Eye (tissue), 1 donor: Measurements from ENCODE around the gene MSRB1.
"Not testable (repeated sequence)": the region's sequence is repeated elsewhere in the genome, so short reads cannot be mapped to it uniquely, and the experiment has no call there.

ENCODE experiments used
- DNase-seq: peaks from one replicate; pipeline ENCODE4 v3.0.0-alpha.2; 2015

MSRB1 gene

DNA sequence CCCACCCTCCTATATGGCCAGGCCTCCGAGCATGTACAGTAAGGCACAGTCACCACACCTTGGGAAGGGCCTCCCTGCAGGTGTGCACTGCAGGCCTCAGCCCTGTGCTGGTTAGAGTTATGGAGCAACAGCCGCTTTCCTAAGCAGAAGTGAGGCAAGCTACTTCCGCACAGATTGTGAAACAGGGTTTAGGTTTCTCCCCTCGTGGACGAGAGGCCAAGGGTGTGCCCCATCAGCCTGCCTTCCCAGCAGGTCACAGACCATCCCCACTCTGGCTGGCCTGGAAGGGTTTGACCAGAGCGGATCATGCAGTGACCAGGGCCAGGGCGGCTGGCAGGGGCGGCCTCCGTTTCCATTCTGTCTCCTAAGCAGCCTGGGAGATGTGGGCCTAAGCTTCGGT is 4.7 kb downstream of the MSRB1 start:
- DNase-seq, result no peak

DNA sequence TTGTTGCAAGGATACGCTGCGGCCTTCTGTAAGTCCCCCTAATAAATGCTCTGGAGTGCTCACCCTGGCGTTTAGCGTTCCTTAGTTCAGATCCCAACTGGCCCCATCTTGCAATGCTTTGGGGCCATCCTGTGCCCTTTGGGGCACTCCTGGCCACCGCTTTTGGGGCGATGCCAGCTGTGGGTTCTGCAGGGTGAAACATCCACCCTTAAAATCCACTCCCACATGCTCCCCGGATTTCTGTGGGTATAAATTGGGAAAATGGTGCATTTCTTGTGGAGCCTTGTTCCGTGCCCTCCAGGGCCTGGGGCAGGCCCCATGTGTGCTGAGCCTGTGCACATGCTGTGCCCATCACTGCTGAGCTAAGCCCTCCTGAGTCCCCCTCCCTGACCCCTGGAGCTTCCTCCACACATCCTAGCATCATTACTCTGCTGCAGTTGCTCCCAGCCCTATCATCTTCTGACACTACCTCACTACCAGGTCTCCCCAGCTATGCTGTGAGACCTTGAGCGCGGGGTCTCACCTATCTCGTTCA is 6.0 kb downstream of the MSRB1 start:
- no peak for DNase-seq

DNA sequence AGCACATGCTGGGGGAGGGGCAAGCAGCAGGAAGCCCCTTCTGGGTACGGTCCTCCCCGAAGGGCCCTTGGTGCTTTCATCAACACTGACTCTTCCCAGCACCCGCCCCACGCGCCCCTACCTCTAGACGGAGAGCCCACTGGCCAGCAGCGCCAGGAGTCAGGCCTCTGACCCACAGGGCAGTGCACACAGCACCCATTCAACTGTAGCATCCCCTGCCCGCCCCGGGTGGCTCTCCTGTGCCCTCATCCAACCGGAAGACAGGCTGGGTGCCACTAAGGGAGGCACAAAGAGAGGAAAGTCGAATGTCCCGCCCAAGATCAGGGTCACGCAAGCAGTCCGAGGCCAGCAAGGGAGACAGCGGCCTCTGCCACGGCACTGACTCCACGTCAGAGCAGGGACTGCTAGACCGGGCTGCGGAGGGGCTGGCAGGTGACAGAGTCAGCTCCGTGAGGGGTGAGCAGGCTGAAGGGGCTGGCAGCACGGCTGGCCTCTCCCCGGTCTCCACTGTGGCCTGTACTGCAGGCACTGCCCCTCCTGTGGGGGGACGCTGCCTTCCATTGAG is 9.8 kb downstream of the MSRB1 start:
- no peak for DNase-seq

DNA sequence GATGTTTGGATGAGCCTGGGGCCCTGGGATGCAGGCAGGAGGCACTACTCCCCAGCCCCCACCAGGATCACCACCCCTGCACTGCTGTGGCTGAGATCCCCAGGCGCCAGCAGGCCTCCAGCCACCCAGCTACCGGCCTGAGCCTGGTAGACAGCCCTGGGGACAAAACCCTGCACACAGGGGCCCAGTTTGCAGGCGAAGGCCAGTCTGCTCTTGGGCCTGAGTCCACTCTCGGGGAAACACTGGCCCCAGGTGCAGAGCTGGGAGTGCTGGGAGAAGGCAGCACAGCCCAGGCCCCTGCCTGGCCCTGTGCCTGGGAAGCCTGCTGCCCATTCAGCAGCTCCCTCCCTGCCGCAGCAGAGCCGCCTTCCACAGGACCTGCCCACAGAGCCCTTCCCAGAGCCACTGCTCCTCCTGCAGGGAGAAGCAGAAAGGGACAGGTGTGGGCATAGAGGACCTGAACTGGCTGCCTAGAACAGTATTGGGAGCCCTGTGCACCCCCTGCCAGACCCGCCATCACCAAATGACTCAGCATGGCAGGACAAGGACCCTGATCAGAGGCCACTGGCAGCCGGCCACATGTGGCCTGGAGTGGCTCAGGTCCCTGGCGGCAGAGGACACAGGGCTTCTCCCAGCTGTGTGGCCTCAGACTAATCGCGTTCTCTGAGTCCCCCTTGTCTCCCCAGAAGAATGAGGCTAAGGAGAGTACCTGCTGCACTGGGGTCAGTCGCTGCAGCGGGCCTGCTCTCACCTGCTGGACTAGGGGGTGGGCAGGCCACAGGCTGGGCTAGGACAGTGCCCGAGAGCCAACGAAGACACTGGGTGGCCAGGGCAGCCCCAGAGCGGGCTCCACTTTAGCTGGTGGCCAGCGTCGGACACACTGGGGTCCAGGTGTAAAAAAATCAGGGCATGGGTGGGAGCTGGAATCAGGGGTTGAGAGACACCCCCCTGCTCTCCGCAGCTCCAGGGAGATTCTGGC is 10.7 kb downstream of the MSRB1 start:
- DNase-seq, result no peak

DNA sequence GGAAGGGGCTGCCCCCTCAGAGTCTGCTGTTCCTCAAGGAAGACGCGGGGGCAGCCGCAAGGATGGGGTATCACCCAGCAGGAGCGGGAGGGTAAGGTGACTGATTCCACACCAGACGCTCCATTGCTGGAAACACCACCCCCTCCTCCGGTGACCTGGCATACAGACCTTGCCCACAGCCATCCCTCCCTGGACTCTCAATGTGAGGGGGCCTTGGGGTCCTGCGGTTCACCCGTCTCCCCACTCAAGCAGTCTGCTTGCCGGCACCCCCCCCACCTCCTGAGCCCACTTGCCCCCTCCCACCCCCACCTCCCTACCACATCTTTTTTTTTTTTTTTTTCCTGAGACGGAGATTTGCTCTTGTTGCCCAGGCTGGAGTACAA is 12.7 kb downstream of the MSRB1 start:
- DNase-seq, result no peak

DNA sequence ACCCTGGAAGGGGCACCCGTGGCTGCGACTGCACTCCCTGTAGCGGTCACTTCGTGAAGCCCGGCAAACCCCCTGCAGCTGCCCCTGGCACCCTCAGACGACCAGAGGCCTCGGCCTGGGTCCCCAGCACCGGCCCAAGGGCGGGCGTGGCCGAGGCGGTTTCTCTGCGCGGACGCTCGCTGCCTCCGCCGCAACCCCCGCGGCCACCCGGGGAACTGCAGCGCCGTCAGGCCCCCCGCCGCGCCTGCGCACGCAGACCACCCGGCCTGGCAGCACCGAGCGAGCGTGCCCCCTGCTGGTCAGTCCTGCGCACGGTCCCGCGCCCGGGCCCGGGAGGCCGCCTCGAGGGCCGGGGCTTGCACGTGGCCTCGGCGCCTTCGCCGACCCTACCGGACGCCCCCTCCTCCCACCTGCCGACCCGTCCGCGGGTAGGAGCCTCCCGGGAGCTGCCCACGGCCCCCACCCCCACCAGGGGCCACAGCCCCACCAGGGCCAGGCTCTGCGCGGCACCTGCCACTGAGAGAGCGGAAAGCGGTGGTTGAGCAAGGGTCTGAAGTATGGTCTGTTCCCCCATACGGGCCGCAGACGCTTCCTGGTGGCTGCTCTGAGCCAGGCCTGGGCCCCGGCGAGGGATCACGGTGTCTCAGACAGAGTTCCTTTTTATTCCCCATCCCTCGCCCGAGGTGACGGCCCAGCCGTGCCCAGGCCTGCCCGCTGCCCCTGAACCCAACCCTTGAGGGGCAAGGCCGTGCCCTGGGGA is 13.2 kb downstream of the MSRB1 start:
- DNase-seq, result peak; percentile 95

DNA sequence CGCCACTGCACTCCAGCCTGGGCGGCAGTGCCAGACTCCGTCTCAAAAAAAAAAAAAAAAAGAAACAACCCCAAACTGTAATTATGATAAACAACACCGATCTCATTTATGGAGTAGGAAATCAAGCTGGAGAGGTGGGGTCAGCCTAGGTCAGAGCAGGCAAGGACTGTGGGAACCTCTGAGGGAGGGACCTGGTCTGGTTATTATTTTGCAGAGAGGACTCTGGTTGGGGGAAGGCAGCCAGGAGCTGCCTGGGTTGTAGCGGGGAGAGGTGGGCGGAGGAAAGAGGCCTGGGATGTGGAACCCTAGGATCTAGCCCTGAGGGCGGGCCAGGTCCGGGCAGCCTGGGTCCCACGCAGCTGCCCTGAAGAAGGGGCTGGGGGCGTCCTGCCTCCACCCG is 13.9 kb downstream of the MSRB1 start:
- DNase-seq, result peak; percentile 60

DNA sequence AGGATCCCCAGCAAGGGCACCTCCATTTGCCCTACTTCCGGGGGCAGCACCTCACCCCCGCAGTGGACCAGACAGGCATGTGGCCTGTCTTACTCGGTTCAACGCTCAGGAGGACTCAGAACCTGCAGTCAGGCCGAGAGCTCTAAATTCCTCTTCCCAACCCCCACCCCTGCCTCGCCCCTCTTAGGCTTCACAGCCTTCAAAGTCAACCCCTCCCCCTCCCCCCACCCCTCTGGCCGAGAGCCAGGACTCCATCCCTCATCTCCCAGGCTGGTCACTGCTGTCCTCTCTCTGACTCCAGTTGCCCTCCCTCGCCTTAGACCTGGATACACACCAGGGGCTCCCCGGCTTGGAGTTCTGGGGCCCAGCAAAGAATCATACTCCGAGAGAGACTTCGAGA is 16.7 kb downstream of the MSRB1 start:
- no peak for DNase-seq

DNA sequence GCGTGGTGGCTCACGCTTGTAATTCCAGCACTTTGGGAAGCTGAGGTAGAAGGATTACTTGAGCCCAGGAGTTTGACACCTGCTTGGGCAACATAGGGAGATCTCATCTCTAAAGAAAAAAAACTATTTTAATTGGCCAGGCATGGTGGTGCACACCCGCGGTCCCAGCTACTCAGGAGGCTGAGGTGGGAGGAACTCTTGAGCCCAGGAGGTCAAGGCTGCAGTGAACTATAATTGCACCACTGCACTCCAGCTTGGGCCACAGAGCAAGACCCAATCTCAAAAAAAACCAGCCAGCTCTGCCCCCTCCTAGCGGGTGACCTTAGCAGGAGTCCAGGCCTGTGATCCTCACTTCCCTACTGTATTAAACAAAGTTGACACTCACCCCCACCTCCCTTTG is 18.9 kb downstream of the MSRB1 start:
- DNase-seq, result no peak

DNA sequence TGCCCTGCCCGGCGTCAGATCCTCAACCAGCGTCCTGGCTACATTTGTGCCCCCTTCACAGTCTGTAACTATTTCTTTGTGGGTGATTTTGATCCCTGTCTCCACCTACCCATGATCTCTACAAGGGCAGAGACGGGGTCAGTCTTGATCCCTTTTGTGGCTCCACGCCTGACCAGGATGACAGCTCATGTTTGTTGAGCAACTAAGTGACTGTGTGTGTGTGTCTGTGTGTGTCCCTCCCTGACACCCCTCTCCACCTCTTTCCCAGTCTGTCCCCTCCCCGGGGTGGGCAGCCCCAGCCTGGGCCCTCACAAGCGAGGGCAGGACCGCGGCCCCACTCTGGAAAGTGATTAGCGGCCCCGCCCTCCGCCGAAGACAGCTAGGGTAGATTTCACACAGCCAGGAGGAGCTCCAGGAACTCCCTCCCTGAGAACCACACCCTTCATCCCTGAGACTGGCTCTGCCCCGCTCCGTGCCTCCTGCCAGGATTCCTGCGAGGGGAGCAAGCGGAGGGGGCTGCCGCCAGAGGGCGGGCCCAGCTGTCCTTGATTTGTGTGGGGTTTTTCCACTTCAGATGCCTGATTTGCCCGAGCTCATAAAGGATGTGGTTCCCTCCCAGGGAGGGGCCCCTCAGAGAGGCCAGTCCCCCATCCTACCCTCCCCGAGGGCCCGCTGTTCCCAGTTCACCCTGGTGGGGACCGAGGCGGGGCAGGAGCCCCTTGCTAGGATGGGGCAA is 19.5 kb downstream of the MSRB1 start:
- peak; percentile 86 for DNase-seq

DNA sequence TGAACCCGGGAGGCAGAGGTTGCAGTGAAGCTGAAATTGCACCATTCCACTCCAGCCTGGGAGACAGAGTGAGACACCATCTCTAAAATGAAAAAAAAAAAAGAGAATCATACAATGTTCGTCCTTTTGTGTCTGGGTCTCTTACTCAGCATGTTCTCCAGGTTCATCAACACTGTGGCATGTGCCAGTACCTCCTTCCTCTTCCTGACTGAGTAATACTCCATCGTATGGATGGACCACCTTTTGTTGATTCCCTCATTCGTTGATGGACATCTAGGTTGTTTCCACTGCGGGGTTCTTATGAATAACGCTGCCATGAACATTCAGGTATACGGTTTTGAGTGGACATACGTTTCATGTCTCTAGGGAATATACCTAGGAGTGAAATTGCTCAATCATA is 20.6 kb downstream of the MSRB1 start:
- DNase-seq, result no peak

DNA sequence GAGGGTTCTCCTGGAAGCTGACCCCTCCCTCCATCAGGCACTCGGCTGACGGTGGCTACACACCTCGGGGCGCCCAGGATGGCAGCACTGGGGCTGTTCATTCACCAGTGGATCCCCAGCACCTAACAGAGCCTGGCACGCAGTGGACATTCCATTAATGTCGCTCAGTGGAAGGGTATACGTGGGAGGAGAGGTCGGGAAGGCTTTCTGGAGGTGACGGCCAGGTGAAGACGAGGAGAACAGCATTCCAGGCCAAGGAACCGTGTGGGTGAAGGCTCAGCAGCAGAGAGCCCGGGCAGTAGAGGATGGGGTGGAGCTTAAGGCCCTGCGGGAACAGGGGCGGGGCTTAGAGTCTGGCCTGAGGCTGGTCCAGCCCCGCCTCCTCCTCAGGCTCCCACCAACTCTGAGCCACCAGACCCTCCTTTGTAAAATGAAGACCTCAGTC is 22.2 kb downstream of the MSRB1 start:
- DNase-seq, result peak; percentile 84

DNA sequence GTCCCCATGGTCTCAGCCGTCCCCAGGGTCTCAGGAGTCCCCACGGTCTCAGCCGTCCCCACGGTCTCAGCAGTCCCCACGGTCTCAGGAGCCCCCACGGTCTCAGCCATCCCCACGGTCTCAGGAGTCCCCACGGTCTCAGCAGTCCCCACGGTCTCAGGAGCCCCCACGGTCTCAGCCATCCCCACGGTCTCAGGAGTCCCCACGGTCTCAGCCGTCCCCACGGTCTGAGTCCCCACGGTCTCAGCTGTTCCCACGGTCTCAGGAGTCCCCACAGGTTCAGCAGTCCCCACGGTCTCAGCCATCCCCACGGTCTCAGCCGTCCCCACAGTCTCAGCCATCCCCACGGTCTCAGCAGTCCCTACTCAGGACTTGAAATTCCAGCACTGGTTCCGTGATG is 22.9 kb downstream of the MSRB1 start:
- DNase-seq, result not testable (repeated sequence)

DNA sequence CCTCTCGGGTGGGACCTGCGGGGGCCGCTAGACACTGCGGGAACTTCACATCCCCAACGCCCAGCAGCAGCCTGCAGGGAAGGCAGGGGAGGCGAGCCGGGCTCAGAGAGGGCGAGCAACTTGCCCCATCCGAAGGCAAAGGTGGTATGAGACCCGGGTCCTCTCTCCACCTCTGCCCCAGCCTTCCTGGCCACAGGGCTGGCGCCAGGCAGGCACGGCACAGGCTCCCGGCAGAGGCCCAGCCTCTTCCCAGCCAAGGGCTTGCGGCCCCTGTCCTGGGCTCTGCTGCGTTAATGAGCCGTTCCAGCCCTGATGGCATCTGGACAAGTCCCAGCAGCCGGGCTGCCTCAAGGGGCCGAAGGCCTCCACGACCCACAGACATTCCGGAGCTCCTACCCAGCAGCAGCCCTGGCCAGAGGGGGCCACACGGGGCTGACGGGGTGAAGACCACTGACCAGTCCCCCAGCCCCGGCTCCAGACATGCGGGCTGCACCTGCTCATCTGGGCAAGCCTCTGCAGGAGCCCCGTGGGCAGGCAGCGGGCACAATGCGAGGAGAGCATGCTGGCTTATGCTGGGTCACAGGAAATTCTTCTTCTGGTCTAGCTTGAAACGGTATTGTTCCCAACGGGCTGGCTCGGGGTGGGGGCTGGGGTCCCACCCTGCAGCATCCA is 23.5 kb downstream of the MSRB1 start:
- DNase-seq, result peak; percentile 53

DNA sequence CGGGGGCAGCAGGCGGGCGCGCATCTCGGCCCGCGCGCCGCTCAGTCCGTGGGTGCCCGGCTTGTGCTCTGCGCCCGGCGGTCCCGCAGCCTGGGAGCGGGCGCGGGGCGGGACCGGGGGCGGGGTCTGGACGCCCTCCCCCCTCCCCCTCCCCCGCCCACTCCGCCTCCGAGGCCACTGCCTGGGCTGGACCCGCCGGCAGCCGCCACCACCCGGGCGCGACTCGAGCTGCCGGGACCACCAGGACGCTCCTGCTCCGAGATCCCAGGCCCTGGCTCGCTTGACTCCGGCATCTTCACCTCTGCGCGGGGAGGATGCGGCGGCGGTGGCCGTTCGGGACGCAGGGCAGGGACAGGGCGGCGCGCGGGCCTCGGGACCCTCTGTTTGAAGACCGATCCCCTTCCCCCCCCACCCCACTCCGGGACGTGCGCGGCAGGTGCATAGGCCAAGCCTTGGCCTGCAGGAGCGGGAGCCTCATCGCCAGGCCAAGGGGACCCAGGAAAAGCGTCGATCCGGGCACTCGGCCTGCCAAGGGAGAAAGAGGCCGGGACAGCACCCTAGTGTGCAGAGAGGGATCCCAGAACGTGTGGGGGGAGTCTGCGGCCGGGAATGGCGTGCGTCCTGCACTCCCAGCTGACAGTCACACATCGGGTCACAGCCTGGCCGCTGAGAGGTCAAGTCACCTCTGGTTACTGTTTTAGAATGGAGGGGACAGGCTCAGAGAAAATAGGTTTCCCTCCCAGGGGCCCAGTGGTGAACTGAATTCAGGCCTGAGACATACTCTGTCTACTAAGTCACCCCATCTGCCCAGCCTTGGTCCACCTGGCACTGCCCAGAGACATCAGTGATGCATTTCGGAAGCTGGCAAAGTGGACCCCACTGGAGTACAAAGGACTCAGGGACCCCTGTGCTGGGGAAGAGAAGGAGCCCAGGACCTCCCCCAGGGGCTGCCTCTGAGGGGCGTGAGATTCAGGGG is 24.4 kb downstream of the MSRB1 start, which contains the start of gene HS3ST6:
Gene HS3ST6 (minus strand): TSS at position 65 of the 976 bp plus-strand sequence. CDS start 92 bp downstream, outside the sequence.
- DNase-seq, result peak; percentile 41

DNA sequence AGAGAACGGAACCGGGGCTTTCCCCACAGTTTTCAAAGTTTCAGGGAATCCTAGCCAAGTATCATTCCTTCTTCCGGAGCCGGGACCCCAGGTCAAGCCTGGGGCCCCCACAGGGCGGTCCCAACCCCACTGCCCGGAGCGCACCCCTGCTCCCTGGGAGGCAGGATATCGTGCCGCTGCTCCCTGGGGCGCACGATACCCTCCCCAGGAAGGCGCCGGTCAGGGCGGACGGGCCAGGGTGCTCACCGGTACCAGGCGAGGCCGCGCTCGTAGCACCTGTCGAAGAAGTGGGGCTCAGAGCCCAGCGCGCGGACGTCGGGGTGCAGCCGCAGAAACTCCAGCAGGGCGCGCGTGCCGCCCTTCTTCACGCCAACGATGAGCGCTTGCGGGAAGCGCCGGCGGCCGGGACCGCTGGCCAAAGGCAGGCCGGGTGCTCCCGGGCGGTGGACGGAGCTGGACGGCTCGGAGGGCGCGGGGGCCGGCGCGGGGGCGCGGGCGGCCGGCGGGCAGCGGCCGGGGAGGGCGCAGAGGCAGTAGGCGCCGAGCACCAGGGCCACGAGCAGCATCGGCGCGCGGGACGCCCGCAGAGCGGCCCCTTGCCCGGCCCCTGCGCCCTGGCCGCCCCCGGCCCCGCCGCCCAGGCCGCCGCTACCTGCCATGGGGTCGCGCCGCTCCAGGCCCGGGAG is 25.2 kb downstream of the MSRB1 start:
- DNase-seq, result peak; percentile 25

DNA sequence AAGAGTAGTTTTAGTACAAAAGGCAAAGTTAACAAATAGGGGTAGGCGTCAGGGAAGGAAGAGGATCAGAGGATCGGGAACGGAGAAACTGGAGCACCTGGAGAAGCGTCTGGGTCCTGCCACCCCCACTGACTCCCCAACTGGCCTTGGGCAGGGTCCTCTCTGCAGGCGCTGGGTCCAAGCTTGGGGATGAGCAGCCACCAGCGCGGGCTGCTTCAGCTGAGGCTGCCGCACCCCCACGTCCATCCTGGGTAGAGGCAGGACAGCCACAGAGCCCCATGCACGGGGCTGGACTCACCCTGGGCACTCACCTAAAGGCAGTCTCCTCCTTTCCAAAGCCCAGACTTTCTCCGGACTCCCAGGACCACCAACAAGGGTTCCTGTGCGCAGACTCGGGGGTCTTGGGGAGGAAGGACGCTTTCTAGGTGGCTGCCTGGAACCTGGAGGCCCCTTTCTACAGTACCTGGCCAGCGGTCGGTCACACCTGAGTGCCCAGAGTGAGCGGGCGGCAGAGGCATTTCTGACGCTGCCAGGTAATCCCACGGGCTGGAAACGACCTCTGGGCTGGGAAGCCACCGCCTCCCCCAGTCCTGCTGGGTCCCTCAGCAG is 25.8 kb downstream of the MSRB1 start:
- peak; percentile 16 for DNase-seq

DNA sequence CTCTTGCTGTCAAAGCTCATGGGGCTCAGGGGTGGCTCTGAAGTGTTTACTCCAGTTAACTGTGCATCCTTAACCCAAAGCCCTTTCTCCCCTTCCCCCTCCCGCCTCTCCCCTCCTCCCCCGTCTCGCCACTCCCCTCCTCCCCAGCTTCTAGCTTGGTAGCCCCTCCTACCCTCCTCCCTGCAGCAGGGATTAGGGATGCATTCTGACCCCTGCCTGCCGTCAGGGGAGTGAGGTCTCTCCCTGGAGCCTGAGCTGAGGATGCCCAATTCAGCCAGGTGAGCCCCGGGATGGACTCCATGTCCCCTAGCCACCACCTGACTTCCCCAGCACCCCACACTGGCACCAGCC is 26.4 kb downstream of the MSRB1 start:
- peak; percentile 53 for DNase-seq
